Epithelial cell of esophagus (primary cell): ENCODE results near the gene ADAMTS20.

Source experiments
- DNase-seq: peaks from one replicate; pipeline ENCODE4 v3.0.0; 2010; ENCODE audit warnings: low read depth
- H3K4me3 ChIP-seq: 2 replicates; pipeline ENCODE4 v1.5.1; 2011; ENCODE audit warnings: mild to moderate bottlenecking, low read length, control low read depth
- CTCF ChIP-seq: IDR thresholded peaks from 2 replicates; pipeline ENCODE4 v1.5.1; 2011; ENCODE audit warnings: low read depth, mild to moderate bottlenecking, low read length, control low read depth, inconsistent platforms; ENCODE audit not compliant: insufficient read depth; ENCODE audit errors: missing control alignments

The ADAMTS20 gene

GRCh38 chr12:43580601-43581000 lies 28.6 kb upstream of the ADAMTS20 start:
- H3K4me3 ChIP-seq: no peak overlapping the region
- DNase-seq: no peak
- TF ChIP-seq CTCF: no peak

GRCh38 chr12:43579206-43579605 lies 27.2 kb upstream of the ADAMTS20 start:
- no peak overlapping the region for H3K4me3 ChIP-seq
- peak; percentile 4 for DNase-seq
- no peak for TF ChIP-seq CTCF

- DNase-seq: peak; percentile 17
- TF ChIP-seq CTCF: no peak
- H3K4me3 ChIP-seq: no peak overlapping the region
These were observed 26.8 kb upstream of the ADAMTS20 start for GRCh38 chr12:43578782-43579181.

- no peak for DNase-seq
- no peak for TF ChIP-seq CTCF
- H3K4me3 ChIP-seq: no peak overlapping the region
These were observed 25.4 kb upstream of the ADAMTS20 start for GRCh38 chr12:43577381-43577780.

- H3K4me3 ChIP-seq: no peak overlapping the region
- TF ChIP-seq CTCF: no peak
- no peak for DNase-seq
These were observed 24.2 kb upstream of the ADAMTS20 start for GRCh38 chr12:43576162-43576561.

GRCh38 chr12:43571885-43572284 lies 19.9 kb upstream of the ADAMTS20 start:
- TF ChIP-seq CTCF: no peak
- no peak overlapping the region for H3K4me3 ChIP-seq
- no peak for DNase-seq

GRCh38 chr12:43556057-43556456 lies 4.1 kb upstream of the ADAMTS20 start:
- DNase-seq: no peak
- TF ChIP-seq CTCF: no peak
- H3K4me3 ChIP-seq: no peak overlapping the region
